ENCODE measurements around the gene MXD3. TPM values are rescaled to one million over a fixed set of nuclear protein-coding genes. Genes with fewer than 3 reads are reported as not detected.
"Not testable (repeated sequence)": the region's sequence is repeated elsewhere in the genome, so short reads cannot be mapped to it uniquely, and the experiment has no call there.

The MXD3 gene
- total RNA-seq, 1 donor from 2014 or later = 49.7 TPM

- intact Hi-C loops (cut with micrococcal nuclease) = no loop called here
These were observed 33.2 kb upstream of the MXD3 start for GRCh38 chr5:177344891-177345290.

- intact Hi-C loops (cut with micrococcal nuclease) = no loop called here
These were observed 32.1 kb upstream of the MXD3 start for GRCh38 chr5:177343777-177344176.

GRCh38 chr5:177343000-177343399 is 31.3 kb upstream of the MXD3 start:
- intact Hi-C loops (cut with micrococcal nuclease) = not testable (repeated sequence)

GRCh38 chr5:177339107-177339638 is 27.5 kb upstream of the MXD3 start:
- intact Hi-C loops (cut with micrococcal nuclease) = no loop called here

GRCh38 chr5:177338251-177339106 is 26.8 kb upstream of the MXD3 start:
- intact Hi-C loops (cut with micrococcal nuclease) = no loop called here

GRCh38 chr5:177336603-177337494 is 25.2 kb upstream of the MXD3 start:
- intact Hi-C loops (cut with micrococcal nuclease) = no loop called here

- intact Hi-C loops (cut with micrococcal nuclease) = no loop called here
These were observed 24.4 kb upstream of the MXD3 start for GRCh38 chr5:177336112-177336511.

GRCh38 chr5:177335701-177336065 is 24.0 kb upstream of the MXD3 start:
- intact Hi-C loops (cut with micrococcal nuclease) = no loop called here

- intact Hi-C loops (cut with micrococcal nuclease) = no loop called here
These were observed 23.3 kb upstream of the MXD3 start for GRCh38 chr5:177334781-177335700.

GRCh38 chr5:177334155-177334551 is 22.5 kb upstream of the MXD3 start:
- intact Hi-C loops (cut with micrococcal nuclease) = no loop called here

- intact Hi-C loops (cut with micrococcal nuclease) = no loop called here
These were observed 21.9 kb upstream of the MXD3 start for GRCh38 chr5:177333420-177334154.

GRCh38 chr5:177332896-177333260 is 21.2 kb upstream of the MXD3 start:
- intact Hi-C loops (cut with micrococcal nuclease) = no loop called here

- intact Hi-C loops (cut with micrococcal nuclease) = no loop called here
These were observed 20.6 kb upstream of the MXD3 start for GRCh38 chr5:177332031-177332895.

GRCh38 chr5:177330991-177331842 is 19.5 kb upstream of the MXD3 start:
- intact Hi-C loops (cut with micrococcal nuclease) = no loop called here

- intact Hi-C loops (cut with micrococcal nuclease) = no loop called here
These were observed 18.2 kb upstream of the MXD3 start for GRCh38 chr5:177329883-177330282.

- intact Hi-C loops (cut with micrococcal nuclease) = no loop called here
These were observed 17.0 kb upstream of the MXD3 start for GRCh38 chr5:177328545-177329231.

- intact Hi-C loops (cut with micrococcal nuclease) = no loop called here
These were observed 16.1 kb upstream of the MXD3 start for GRCh38 chr5:177327539-177328522.
